Hepatocyte (in vitro differentiated cells): ENCODE measurements around the gene RHBDL2.

Source experiments
- EZH2 ChIP-seq: fragments of 200-600 bp; sonication (generic); IDR thresholded peaks from 2 replicates; pipeline ENCODE4 v1.6.1; 2016; ENCODE audit warnings: antibody characterized with exemption, mild to moderate bottlenecking, borderline replicate concordance
- EZH2phosphoT487 ChIP-seq: fragments of 200-600 bp; sonication (generic); IDR thresholded peaks from one replicate; pipeline ENCODE4 v1.6.1; 2018; ENCODE audit warnings: antibody characterized with exemption, mild to moderate bottlenecking, low read depth, moderate library complexity; ENCODE audit not compliant: unreplicated experiment, severe bottlenecking
- TF ChIP-seq, protein P1 (sequence below): fragments of 200-600 bp; sonication (generic); IDR thresholded peaks from 2 replicates; pipeline ENCODE4 v1.5.1; 2016; ENCODE audit warnings: antibody characterized with exemption, mild to moderate bottlenecking; ENCODE audit not compliant: poor library complexity

DNA sequence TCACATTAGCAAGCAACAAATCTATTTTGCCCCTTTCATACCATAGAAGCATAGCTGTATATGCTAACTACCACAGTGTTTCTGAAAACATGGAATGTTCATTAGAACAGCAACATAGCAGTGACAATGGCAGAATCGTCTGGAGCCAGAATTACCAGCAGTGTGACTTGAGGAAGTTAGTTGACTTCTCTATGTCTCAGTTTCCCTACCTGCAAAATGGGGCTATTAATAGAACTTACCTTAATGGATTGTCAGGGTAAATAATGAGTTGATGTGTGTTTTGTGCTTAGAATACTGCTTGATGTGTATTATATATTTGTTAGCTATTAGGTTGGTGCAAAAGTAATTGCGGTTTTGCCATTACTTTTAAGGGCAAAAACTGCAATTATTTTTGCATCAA, 45.5 kb downstream of the RHBDL2 start:
- no peak for TF ChIP-seq EZH2
- TF ChIP-seq, protein P1, sequence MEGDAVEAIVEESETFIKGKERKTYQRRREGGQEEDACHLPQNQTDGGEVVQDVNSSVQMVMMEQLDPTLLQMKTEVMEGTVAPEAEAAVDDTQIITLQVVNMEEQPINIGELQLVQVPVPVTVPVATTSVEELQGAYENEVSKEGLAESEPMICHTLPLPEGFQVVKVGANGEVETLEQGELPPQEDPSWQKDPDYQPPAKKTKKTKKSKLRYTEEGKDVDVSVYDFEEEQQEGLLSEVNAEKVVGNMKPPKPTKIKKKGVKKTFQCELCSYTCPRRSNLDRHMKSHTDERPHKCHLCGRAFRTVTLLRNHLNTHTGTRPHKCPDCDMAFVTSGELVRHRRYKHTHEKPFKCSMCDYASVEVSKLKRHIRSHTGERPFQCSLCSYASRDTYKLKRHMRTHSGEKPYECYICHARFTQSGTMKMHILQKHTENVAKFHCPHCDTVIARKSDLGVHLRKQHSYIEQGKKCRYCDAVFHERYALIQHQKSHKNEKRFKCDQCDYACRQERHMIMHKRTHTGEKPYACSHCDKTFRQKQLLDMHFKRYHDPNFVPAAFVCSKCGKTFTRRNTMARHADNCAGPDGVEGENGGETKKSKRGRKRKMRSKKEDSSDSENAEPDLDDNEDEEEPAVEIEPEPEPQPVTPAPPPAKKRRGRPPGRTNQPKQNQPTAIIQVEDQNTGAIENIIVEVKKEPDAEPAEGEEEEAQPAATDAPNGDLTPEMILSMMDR, result no peak
- TF ChIP-seq EZH2phosphoT487, result no peak
